ENCODE measurements around the gene PALLD. TPM values are rescaled to one million over a fixed set of nuclear protein-coding genes. Genes with fewer than 3 reads are reported as not detected.

Gene PALLD
- total and polyA plus RNA-seq, 2 of the 8 experiments (the other 6 are each of a cell fraction or from before 2014, with no cell fraction given) = 10.5 to 25.0 TPM

GRCh38 chr4:168885400-168885799 lies 388.5 kb downstream of the PALLD start (continued):
- TF ChIP-seq ASH2L (IDR thresholded peaks at IDR 0.05; ENCODE audit: low read length) (no peak), YY1 (IDR thresholded peaks at IDR 0.05; ENCODE audit: low read depth, low read length) (no peak), HDAC6 (IDR thresholded peaks at IDR 0.05; ENCODE audit: low read depth, low read length) (no peak), RAD21 (IDR thresholded peaks at IDR 0.05 in 1 of 2, conservative IDR thresholded peaks at IDR 0.05 in 1 of 2; ENCODE audit: low read depth in 2 of 2, low read length in 2 of 2) (no peak)

All from H1 (cell line).